GM12872 (cell line): ENCODE measurements around the gene TRAPPC2.

Source experiments
- CTCF ChIP-seq: IDR thresholded peaks from 3 replicates; pipeline ENCODE4 v1.5.1; 2011; ENCODE audit warnings: low read depth, mild to moderate bottlenecking, low read length, moderate library complexity; ENCODE audit not compliant: insufficient read depth

The TRAPPC2 gene

DNA sequence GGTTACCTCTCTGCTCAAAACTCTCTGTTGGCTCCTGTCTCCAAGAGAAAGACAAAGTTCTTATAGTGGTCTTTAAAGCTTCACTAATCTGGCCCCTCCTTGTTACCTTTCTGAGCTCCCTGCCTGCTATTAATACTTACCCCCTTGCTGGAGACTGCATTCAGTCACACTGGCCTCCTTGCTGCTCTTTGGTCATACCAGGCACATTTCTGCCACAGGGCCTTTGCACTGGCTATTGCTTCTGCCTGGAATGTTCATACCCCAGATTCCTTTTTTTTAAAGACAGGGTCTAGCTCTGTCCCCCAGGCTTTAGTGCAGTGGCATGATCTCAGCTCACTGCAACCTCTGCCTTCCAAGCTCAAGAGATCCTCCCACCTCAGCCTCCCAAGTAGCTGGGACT lies 61.4 kb downstream of the TRAPPC2 start:
- TF ChIP-seq CTCF = no peak

DNA sequence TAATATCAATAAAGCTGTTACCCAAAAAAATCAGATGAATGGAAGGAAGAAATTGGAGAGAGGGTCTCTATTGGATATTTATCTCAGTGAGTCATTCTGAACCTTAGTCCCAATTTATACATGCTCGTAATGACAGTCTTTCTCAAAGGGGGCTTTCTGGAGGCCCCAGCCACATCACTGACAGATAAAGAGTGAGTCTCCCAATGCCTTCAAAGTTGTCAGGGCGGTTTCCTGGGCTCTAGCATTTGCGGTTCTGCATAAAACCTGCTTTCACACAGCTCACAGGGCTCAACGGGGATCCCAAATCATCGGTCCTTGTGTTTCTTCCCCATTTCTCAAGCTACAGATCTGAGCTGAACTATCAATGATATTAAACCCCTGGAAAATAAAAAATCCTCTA lies 64.2 kb downstream of the TRAPPC2 start:
- TF ChIP-seq CTCF = no peak

DNA sequence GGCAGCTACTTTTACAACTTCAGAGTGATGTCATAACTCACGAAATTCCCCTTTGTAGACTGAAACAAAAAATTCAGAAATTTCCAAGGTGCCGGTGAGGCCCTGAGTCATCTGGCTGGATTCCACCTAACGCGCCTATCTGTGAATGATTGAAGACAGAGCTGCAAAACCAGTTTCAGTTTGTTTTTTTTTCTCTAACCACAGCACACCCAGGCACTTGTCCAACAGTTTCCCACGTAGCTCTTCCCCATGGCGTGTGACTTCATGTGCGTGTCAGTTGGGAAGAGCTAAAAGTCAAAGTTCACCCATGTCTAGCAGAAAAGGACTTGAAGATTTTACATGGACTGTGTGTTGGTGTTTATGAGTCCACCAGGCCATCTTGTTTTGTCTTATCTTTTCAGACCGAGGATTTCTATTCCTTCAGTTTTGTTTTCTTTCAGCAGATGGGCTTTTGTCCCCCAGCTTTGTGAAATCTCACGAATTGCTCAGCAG lies 65.1 kb downstream of the TRAPPC2 start:
- TF ChIP-seq CTCF = no peak

GRCh38 chrX:13667919-13668318 lies 66.5 kb downstream of the TRAPPC2 start:
- no peak for TF ChIP-seq CTCF

GRCh38 chrX:13666836-13667235 lies 67.6 kb downstream of the TRAPPC2 start:
- no peak for TF ChIP-seq CTCF

DNA sequence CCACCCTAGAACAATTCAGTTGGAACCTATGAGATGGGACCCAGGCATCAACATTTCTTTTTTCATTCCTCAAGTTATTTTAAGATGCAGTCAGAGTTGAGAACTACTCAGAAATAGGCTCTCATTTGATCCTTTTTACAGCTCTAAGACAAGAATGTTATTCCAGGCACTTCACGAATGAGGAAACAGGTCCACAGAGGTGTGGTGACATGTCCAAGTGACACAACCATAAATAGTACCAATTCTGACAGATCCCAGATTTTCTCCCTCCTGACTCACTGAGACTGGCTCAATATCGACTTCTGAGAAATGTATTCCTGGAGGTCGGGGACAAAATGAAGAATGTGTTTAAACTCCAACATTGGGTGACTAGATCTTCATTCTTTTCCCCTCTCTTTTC lies 70.4 kb downstream of the TRAPPC2 start:
- no peak for TF ChIP-seq CTCF

DNA sequence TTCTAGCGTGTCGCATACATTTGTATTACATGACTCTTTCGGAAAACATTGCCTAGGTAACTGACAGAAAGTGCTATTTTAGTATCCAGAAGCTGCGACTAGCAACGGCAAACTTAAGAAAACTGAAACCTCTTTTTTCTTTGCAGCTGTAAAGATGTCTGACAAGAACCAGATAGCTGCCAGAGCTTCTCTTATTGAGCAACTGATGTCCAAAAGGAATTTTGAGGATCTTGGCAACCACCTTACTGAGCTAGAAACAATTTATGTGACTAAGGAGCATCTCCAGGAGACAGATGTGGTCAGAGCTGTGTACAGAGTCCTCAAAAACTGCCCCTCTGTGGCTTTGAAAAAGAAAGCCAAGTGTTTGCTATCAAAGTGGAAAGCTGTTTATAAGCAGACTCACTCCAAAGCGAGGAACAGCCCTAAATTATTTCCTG lies 72.0 kb downstream of the TRAPPC2 start:
- no peak for TF ChIP-seq CTCF
